Gastroesophageal sphincter (tissue), 3 donors: ENCODE data around the gene DGLUCY.
"Not testable (repeated sequence)": the region's sequence is repeated elsewhere in the genome, so short reads cannot be mapped to it uniquely, and the experiment has no call there.

Experiments used
- EP300 ChIP-seq: sonication (generic); formaldehyde crosslinking; IDR thresholded peaks from one replicate; pipeline ENCODE4 v1.6.1; 2017; ENCODE audit warnings: antibody characterized with exemption, mild to moderate bottlenecking
- POLR2AphosphoS5 ChIP-seq: sonication (generic); formaldehyde crosslinking; IDR thresholded peaks from one replicate; pipeline ENCODE4 v1.6.1; 2017; ENCODE audit warnings: antibody characterized with exemption
- TF ChIP-seq, protein P1 (sequence below), 4 experiments: fragments of 200-600 bp in 2 of 4; fragments of 450-650 bp in 2 of 4; sonication (generic) in 1 of 4; IDR thresholded peaks; one replicate each; pipeline ENCODE4 v1.5.1; 2017 to 2019; ENCODE audit warnings: antibody characterized with exemption in 4 of 4, mild to moderate bottlenecking in 2 of 4, moderate library complexity in 2 of 4

DNA sequence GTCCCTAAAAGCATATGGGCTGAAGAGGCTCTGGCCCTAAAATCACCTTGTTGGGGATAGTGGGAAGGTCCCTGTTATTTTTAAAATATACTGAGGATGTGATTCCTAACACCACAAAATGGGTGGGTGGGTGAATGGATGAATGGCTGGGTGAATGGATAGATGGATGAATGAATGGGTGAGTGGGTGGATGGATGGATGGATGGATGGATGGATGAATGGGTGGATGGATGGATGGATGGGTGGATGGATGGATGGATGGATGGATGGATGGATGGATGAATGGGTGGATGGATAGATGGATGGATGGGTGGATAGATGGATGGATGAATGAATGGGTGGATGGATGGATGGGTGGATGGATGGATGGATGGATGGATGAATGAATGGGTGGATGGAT is 43.0 kb downstream of the DGLUCY start:
- TF ChIP-seq POLR2AphosphoS5, EP300: not testable (repeated sequence)
- TF ChIP-seq, protein P1, sequence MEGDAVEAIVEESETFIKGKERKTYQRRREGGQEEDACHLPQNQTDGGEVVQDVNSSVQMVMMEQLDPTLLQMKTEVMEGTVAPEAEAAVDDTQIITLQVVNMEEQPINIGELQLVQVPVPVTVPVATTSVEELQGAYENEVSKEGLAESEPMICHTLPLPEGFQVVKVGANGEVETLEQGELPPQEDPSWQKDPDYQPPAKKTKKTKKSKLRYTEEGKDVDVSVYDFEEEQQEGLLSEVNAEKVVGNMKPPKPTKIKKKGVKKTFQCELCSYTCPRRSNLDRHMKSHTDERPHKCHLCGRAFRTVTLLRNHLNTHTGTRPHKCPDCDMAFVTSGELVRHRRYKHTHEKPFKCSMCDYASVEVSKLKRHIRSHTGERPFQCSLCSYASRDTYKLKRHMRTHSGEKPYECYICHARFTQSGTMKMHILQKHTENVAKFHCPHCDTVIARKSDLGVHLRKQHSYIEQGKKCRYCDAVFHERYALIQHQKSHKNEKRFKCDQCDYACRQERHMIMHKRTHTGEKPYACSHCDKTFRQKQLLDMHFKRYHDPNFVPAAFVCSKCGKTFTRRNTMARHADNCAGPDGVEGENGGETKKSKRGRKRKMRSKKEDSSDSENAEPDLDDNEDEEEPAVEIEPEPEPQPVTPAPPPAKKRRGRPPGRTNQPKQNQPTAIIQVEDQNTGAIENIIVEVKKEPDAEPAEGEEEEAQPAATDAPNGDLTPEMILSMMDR (IDR thresholded peaks at IDR 0.05) = not testable (repeated sequence)
